KBM-7 (cell line): ENCODE measurements around the gene SCP2.

Experiments
- DNase-seq: peaks from one replicate; pipeline ENCODE4 v3.0.0-alpha.2; 2015
- in situ Hi-C: fragments of 300-500 bp; cut with MboI; formaldehyde crosslinking; loops from 2 replicates; pipeline ENCODE4 v1.14.3; 2020; ENCODE audit warnings: low sequenced_read_pairs, low pct_unique_long_range_greater_than_20kb, mixed read lengths

SCP2 gene

DNA sequence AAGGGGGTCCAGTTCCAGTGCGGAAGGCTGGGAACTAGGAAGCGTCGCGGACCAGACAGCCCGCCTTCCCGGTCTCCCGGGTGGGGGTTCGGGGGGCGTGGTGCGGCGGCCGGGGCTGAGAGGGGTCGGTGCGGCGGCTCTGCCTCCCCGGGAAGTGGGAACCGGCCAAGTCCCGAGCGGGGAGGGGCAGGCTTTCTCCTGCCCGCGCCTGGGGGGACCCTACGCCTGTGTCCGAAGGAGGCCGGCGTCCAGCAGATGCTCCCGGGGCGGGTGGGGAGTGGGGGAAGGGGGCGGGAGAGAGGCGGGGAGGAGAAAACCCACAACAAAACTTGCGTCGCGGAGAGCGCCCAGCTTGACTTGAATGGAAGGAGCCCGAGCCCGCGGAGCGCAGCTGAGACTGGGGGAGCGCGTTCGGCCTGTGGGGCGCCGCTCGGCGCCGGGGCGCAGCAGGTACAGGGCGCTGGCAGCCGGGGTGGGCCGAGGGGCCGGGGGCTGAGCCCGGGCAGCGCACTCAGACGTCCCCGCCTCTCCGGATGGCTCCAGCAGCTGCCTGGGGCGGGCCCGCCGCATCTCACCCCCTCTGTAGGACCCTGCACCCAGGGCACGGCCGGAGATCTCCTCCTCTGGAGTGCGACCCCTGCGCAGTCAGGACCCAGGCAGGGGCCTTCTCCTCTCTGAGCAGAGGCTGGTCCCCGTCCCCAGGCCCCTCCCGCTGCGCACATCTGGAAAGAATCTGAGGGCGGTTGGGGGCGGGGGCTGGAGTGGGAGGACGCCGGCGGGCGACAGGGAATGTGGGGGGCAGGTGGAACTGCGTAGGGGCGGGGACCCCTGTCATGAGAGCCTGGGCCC is 135.0 kb downstream of the SCP2 start, which contains the start of gene PODN:
Gene PODN, plus strand, starts transcription at position 355 of the 849 bp plus-strand sequence. CDS start 7,643 bp downstream, outside the sequence.
- peak; percentile 8 for DNase-seq
- in situ Hi-C loops, result no loop called here

- in situ Hi-C loops, result no loop called here
- no peak for DNase-seq
These were observed 135.9 kb downstream of the SCP2 start for GRCh38 chr1:53062708-53063591.

- DNase-seq, result no peak
- in situ Hi-C loops, result no loop called here
These were observed 136.9 kb downstream of the SCP2 start for GRCh38 chr1:53063744-53064515.

- in situ Hi-C loops, result no loop called here
- no peak for DNase-seq
These were observed 138.3 kb downstream of the SCP2 start for GRCh38 chr1:53065391-53065790.

GRCh38 chr1:53066488-53066887 is 139.4 kb downstream of the SCP2 start:
- no peak for DNase-seq
- in situ Hi-C loops, result no loop called here

DNA sequence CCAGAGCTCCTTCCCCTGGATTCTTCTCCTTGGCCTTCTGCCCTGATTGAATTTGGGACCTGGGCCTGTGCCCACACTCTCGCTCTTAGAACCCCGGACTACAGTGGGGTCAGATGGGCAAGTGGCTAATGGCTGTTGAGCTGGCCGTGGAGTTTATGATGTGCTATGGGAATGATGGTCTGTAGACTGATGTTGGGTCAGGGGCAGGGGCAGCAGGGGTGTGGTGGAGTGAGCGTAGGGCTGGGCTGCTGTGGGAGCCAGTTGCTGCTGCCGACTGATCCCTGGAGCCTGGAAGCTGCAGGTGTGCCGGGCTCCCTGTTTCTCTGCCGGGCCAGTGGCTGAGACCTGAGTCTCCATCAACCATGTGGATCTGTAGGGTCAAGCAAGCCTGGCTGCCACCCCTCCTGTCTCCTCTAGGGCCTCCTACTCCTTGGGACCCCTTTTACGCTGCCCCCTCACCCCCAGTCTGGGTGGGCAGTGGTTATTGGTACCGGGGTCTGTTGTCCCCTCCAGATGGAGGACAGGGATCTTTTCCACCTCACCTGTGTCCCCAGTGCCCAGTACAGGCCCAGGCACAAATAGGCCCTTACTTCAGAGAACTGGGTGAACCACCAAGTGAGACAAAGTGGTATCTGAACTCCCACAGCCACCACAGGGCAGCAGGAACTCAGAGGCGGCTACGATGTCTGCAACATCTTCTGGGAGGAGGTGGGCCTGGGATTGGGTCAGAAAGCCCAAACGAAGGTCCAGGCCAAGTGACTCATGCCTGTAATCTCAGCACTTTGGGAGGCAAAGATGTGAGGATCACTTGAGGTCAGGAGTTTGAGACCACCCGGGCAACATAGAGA is 140.0 kb downstream of the SCP2 start:
- in situ Hi-C loops, result no loop called here
- no peak for DNase-seq

DNA sequence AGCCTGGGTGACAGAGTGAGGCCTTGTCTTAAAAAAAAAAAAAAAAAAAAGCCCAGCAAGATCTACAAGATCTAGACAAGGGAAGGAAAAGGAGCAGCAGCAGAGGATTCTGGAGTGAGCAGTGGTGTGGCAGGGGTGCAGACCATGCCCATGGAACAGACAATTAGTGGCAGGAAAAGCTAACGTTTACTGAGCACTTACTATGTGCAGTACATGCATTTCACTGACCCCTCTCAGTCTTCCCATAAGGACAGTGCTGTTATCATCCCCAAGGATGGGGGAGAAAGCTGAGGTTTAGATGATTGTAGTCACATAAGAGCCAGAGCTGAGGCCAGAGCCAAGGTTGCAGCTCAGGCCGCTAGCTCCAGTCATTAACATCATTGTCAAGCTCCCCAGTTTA is 140.8 kb downstream of the SCP2 start:
- in situ Hi-C loops, result no loop called here
- no peak for DNase-seq

DNA sequence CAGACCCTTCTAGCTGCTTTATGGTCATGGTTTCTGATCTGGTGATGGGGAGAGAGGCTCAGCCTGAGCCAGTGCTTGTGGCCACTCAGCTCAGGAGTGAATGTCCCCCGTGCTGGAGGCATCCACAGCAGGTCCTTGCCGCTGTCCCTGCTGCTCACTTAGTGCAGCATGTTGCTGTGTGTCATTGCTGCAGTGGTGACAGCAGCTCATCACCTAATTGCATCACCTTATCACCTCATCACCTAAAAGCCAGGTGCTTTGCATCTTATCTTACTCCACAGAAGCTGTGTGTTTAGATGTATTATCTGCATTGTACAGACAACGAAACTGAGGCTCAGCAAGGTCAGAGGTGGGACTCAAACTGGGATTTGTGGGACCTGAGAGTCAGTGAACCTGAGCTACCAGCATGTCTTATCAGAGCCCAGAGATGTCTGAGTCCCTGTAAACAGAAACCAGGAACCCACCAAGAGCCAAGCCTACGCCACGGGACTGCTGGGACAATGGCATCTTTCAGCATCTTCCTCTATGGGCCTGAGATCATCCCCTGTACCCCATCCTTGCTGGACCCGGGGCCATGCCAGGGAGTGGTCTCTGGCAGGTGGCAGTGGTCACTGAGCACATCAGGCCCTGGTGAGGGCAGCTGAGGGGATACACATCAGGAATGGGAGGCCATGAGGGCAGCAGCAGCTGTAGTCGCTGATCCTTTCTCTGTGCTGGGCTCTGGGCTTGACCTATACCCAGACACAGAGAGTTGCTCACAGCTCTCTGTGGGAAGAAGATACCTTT is 141.4 kb downstream of the SCP2 start:
- DNase-seq, result no peak
- in situ Hi-C loops, result no loop called here

DNA sequence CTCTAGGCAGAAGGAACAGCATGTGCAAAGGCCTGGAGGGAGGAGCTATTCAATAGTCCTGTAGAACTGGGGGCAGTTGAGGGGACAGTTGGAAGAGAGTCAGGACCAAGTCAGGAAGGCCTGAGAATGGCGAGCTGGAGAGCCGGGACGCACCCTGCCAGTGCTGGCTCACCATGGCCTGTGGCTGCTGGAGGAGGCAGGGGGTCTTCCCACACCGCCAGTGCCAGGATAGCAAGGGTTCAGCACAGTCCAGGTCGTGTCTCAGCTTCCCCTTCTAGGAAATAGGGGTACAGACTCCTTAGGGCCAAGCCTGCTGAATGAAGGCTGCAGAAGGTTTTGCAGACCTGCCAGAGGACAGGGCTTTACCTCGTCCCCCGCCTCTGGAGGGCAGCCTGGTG is 142.2 kb downstream of the SCP2 start:
- no peak for DNase-seq
- in situ Hi-C loops, result no loop called here

DNA sequence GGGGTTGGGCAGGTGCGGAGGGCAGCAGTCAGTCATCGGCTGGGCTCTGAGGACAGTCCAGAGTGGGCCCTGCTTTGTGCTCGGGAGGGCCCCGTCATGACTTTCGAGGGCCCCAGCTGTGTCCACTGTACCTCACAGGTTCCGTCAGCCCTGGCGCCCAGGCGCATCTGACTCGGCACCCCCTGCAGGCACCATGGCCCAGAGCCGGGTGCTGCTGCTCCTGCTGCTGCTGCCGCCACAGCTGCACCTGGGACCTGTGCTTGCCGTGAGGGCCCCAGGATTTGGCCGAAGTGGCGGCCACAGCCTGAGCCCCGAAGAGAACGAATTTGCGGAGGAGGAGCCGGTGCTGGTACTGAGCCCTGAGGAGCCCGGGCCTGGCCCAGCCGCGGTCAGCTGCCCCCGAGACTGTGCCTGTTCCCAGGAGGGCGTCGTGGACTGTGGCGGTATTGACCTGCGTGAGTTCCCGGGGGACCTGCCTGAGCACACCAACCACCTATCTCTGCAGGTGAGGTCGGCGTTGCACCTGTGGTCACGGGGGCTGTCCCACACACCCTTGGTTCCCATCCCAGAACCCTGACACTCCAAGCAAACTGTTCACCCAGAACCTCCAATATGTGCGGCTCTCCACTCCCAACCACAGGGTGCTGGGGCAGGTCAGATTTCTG is 142.7 kb downstream of the SCP2 start:
- DNase-seq, result no peak
- in situ Hi-C loops, result no loop called here

DNA sequence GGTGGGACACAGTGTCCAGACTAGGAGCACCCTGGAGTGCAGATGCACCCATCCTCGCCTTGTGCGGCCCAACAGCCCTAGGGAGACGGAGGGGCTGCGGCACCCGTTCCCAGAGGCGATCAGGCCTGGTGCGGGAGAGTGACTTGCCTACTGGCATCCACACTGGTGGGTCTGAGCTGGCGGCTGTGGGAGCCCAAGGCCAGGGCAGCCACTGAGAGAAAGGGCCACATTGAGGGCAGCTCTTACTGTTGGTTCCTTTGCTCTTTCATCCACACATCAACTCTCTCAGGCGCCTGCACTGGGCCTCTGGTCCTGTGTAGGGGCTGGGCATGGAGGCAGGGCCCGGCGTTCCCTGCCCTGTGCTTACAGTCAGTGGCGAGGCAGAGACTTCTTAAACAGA is 143.5 kb downstream of the SCP2 start:
- in situ Hi-C loops, result no loop called here
- DNase-seq, result no peak

GRCh38 chr1:53071167-53071865 is 144.2 kb downstream of the SCP2 start:
- DNase-seq, result no peak
- in situ Hi-C loops, result no loop called here

DNA sequence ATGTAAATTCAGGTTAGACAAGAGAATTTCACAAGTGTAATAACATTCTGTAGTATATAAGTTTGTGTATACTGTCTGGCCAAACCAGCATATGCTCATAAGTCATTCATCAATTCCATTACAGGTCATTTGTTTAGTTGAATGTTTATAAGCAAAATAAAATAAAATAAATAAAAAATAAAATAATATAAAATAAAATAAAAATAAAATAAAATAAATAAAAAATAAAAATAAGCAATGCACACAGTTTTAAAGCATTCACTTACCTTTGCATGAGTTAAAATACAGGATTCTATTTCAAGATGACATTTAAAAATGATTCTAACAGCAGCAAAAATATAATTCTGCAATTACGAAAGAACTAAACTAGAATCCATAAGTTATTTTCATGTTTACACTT is 144.8 kb downstream of the SCP2 start:
- DNase-seq, result no peak
- in situ Hi-C loops, result no loop called here

- no peak for DNase-seq
- in situ Hi-C loops, result no loop called here
These were observed 146.2 kb downstream of the SCP2 start for GRCh38 chr1:53073287-53073686.

- in situ Hi-C loops, result no loop called here
- no peak for DNase-seq
These were observed 146.8 kb downstream of the SCP2 start for GRCh38 chr1:53073868-53074311.

- no peak for DNase-seq
- in situ Hi-C loops, result no loop called here
These were observed 147.5 kb downstream of the SCP2 start for GRCh38 chr1:53074313-53075154.
